Urothelium cell line (cell line): ENCODE measurements around the gene BTF3.
"Not testable (repeated sequence)": the region's sequence is repeated elsewhere in the genome, so short reads cannot be mapped to it uniquely, and the experiment has no call there.

Experiments
- DNase-seq: peaks from one replicate; pipeline ENCODE4 v3.0.0; 2011; ENCODE audit warnings: low spot score, mixed read lengths
- FAIRE-seq: peaks from 2 replicates; lab custom pipeline; 2011; peaks lifted over from hg19 to GRCh38; lab: Jason Lieb, UNC

The BTF3 gene

GRCh38 chr5:73498057-73498992 lies at the start of gene BTF3:
TSS of gene BTF3 (plus strand) at chr5:73498442. CDS start at chr5:73498668, 226 bp downstream.
- FAIRE-seq, result peak; percentile 84
- peak; percentile 95 for DNase-seq

DNA sequence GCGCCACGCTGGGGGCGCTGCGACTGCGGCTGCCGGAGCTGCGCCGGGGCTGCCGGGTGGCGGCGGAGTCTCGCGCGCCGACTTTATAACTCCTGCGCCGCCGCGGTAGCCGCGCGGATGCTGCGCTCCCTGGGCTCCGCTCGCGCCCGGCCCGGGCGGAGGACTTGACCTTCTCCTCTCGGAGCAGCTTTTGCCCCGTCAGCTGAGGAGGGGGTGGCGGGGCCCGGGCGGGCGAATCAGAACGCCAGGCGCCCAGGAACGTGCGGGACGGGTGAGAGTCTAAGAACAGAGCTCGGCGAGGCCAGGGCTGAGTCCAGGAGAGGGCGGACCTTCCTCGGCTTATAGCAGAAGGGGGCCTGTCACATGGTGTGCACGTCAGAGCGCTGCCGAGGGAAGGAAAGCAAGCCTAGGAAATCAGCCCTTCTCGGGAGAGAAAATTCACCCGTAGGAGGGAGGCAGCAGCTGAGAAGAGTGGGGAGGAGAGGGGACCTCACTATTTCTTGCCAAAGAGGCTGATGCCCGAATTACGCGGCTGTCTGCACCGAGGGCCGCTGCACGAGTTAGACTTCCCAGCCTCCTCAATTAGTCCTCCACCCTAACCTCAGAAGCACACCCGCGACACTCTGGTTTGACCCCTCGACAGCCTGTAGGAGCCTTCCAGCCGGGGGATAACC lies 49.6 kb upstream of the BTF3 start, which contains the start of gene FOXD1:
FOXD1 (minus strand) TSS at position 315 of the 674 bp plus-strand sequence. CDS start 415 bp downstream, outside the sequence.
- FAIRE-seq (peak; percentile 76), DNase-seq (peak; percentile 89)

DNA sequence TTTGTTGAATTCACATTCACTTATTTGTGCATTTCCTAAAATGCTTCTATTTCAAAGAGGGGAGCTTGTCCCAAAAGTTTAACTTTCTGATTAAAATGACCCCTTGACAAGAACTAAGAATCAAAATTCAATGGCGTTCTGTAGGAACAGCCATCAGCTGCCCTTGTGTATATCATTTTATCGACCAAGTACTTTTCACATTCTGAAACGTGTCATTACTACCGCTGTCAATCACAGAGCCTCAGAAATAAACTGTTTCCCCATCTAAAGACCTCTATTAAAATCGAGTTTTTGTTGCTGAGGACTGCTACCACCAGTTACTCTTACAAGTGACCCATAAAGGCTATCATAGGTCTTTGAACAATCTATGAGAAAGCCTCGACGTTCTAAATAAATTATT lies 48.1 kb upstream of the BTF3 start:
- FAIRE-seq (no peak), DNase-seq (no peak)

GRCh38 chr5:73450672-73451223 lies 47.5 kb upstream of the BTF3 start:
- FAIRE-seq, result no peak
- DNase-seq, result no peak

DNA sequence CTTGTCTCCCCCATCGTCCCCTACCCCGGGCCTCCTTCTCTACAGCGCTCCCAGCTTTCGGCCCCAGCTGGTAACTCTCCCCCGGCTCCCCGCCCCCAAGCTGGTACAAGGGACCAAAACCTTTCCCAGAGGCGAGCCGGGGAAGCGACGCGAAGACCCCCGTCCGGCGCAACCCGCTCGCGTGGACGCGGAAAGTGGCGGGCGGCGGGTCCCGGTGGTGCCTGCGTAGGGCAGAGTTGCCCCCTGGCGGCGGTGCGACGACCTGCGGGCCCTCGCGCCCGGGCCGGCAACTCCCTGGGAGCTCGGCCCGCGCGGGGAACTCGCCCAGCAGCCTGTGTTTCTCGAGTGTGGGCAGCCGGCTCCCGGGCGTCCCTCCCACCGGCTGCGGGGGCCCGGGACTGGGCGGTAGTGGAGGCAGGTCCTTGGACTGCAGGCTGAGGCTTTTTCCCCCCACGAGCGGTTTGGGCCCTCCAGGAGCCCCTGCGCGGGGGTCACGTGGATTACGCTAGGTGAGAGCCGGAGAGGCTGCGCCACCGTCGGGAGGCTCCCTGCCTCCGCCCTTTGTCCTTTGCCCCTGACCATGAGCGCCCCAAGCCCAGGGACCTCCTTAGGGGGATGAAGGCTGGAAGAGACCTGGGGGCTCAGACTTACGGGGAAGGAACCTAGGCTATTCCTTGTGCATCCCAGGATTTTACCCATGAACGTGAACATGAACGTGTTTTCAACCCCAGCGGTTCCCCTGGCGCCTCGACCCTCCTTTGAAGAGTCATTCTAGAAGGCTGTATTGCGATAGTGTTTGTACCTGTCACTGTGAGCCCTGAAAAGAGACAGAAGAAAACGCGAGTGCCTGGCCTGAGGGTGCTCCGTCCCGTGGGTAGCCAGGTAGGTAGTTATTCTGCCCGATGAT lies 46.8 kb upstream of the BTF3 start:
- FAIRE-seq, result no peak
- DNase-seq, result peak; percentile 76

DNA sequence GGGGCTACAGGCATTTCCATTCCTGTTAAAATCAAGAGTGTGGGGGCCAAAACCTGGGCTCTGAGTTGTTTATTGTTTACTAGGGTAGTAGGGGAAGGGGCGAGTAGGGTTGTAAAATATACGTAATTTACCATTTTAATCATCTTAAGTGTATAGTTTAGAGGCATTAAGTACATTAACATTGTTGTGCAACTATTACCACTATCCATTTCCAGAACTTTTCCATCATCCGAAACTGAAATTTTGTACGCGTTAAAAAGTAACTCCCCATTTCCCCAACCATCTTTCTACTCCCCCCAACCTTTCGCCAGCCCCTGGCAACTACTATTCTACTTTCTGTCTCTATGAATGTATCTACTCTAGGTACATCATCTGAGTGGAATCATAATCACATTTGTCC lies 46.0 kb upstream of the BTF3 start:
- FAIRE-seq, result no peak

GRCh38 chr5:73454379-73455036 lies 43.7 kb upstream of the BTF3 start:
- DNase-seq, result peak; percentile 64
- no peak for FAIRE-seq

More for the DNA sequence above, 46.0 kb upstream of the BTF3 start:
- no peak for DNase-seq

GRCh38 chr5:73456462-73456861 lies 41.8 kb upstream of the BTF3 start:
- DNase-seq, FAIRE-seq: not testable (repeated sequence)

GRCh38 chr5:73459366-73459765 lies 38.9 kb upstream of the BTF3 start:
- peak; percentile 32 for DNase-seq
- FAIRE-seq, result no peak

- DNase-seq (no peak), FAIRE-seq (no peak)
These were observed 38.1 kb upstream of the BTF3 start for GRCh38 chr5:73460133-73460532.

DNA sequence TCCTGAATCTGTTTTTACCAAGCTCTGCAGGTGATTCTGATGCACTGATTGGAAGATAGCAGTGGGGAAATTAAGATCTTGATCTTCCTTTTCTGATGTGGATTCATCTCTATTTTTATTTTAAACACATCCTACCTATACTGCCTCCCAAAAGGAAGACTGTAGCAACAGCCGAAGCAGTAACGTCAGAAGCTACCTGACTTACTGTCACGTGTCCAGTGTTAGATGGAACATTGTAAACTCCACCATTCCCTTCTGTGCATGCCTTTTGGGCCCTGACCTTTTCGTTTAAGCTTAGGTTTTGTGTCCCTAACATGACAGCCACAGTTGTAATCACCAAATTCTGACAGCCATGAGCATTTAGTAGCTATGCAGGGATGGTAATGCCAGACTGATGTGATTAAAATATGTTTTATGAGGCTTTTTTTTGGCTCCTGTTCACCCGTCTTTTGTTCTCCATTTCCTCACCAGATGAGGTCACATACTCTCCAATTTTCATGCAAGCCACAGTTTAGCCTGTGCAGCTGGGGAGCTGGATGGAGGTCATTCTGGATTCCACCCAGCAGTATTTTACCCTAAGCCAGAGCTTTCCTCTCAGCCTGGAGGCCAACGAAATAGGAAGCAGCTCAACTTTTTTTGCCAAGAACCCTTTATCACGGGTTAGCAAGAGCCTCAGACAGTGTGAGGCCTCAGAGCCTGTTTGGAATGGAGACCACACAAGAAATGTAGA lies 34.1 kb upstream of the BTF3 start:
- DNase-seq (no peak), FAIRE-seq (no peak)

- FAIRE-seq, DNase-seq: not testable (repeated sequence)
These were observed 29.6 kb upstream of the BTF3 start for GRCh38 chr5:73468638-73469037.

DNA sequence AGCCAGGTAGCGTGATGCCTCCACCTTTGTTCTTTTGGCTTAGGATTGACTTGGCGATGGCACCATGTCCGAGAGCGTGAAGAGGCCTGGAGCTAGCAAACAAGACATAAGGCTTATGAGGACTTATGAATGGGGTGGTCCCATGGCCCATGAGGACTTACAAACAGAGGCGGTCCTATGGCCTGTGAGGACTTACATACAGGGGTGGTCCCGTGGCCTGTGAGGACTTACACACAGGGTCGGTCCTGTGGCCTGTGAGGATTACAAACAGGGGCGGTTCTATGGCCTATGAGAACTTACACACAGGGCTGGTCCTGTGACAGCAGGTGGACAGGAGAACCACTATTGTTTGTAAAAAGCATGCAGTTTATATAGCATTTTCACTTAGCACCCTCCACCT lies 28.4 kb upstream of the BTF3 start:
- FAIRE-seq (no peak), DNase-seq (no peak)

GRCh38 chr5:73471654-73472053 lies 26.6 kb upstream of the BTF3 start:
- no peak for FAIRE-seq

GRCh38 chr5:73472116-73472515 lies 26.1 kb upstream of the BTF3 start:
- DNase-seq, result no peak

More at GRCh38 chr5:73471654-73472053, 26.6 kb upstream of the BTF3 start:
- no peak for DNase-seq

GRCh38 chr5:73480500-73480899 lies 17.7 kb upstream of the BTF3 start:
- FAIRE-seq, result no peak
- DNase-seq, result no peak

More at GRCh38 chr5:73472116-73472515, 26.1 kb upstream of the BTF3 start:
- FAIRE-seq, result no peak

DNA sequence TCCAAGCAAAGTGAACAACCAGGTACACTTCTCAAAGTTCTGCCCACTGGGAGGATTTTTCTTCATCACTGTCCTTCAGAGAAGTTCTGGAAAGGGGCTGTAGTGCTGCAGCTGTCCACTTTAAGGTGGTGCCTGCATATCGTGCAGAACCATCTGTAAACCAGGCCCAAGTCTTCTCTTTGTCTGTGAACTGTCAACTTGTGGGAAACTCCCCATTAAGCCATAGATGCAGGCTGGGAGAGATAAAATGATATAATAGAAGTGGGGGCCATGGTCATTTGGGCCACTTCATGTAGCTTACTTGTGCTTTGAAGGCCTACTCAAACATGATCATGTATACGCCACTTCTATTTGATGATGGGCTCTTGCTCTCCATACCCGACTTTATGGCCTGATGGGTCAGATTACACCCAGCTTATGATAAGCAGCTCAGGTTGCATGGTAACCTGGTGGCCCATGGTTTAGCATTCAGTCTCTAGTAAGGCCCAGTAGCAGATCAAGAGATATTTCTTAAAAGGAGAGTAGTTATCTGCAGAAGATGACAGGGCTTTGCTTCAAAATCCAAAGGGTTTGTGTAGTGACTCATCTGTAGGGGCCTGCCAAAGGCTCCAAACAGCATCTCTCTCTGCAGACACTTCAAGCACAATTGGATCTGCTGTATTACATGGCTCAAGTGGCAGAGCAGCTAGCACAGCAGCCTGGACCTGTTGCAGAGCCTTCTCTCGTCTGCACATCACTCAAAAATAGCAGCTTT lies 15.7 kb upstream of the BTF3 start:
- FAIRE-seq (no peak), DNase-seq (no peak)

GRCh38 chr5:73483676-73484075 lies 14.6 kb upstream of the BTF3 start:
- DNase-seq (no peak), FAIRE-seq (no peak)
